Left cardiac atrium (tissue), 4 donors: ENCODE measurements around the gene LDLRAD4. TPM values are rescaled to one million over a fixed set of nuclear protein-coding genes. Genes with fewer than 3 reads are reported as not detected.
"Not testable (repeated sequence)": the region's sequence is repeated elsewhere in the genome, so short reads cannot be mapped to it uniquely, and the experiment has no call there.

Source experiments
- ATAC-seq, 2 donors: fragments of 200-7000 bp; cut with Tn5 transposase; one replicate each; pipeline ENCODE4 v1.9.1; 2020; ENCODE audit warnings: mild to moderate bottlenecking in 2 of 2, moderate library complexity in 2 of 2
- DNase-seq: peaks from one replicate; pipeline ENCODE4 v3.0.0-alpha.2; 2020
- intact Hi-C, 2 donors: fragments of 100-400 bp; cut with DNase I; formaldehyde crosslinking; loops; one replicate each; pipeline versions ENCODE4 v1.14.1 to v1.15.1; 2022 to 2023
- microRNA-seq, 2 donors: library from miRNA; unstranded; fragments of <30 nt; microRNA quantifications; one replicate each; pipeline ENCODE4 v1.2.0, GENCODE V29; 2020
- total RNA-seq, 2 donors: library from RNA; stranded (reverse); fragmentation: NEBNext Ultra II Directional; extraction: Animal tissue kit (Norgen Biotek cat#: 25700); gene quantifications; one replicate each; pipeline ENCODE4 v1.2.1, GENCODE V29; 2021
- donor health status: DM: no; HTN: yes; CAD: no.
- donor health status: DM: no; HTN: yes; CAD: no; lungs with severe emphysema.
- donor health status: DM: yes; HTN: yes; CAD: no.
- donor health status: Dilated cardiomyopathy.

Gene LDLRAD4
- total RNA-seq, 2 donors from 2014 or later, result 28.9 to 80.2 TPM

- no peak for DNase-seq
- ATAC-seq, result peak in 1 of 2 donors; percentile 14
- intact Hi-C loops, result no loop called here
Observed at GRCh38 chr18:13661051-13661778, 442.7 kb downstream of the LDLRAD4 start.

- intact Hi-C loops, result no loop called here
- DNase-seq (no peak), ATAC-seq (peak in 1 of 2 donors; percentile 15)
Observed at GRCh38 chr18:13661779-13662256, 443.3 kb downstream of the LDLRAD4 start.

DNA sequence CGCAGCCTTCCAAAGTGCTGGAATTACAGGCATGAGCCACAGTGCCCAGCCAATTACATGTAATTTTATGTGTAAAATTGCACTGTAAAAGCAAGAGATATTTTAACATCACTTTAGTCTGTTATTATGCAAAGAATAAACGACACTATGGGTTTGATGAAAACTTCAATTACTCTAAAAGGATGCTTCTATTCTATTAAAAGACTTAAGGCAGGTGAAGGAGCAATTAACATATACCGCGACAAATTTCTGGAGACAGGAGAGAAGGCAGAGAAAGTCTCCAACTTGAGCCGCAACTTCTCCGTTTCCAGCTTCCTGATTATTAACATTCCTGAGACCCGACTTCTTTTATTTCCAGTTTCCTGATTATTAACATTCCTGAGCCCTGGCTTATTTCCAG, 454.1 kb downstream of the LDLRAD4 start:
- DNase-seq (no peak), ATAC-seq (no peak)
- intact Hi-C loops, result no loop called here

DNA sequence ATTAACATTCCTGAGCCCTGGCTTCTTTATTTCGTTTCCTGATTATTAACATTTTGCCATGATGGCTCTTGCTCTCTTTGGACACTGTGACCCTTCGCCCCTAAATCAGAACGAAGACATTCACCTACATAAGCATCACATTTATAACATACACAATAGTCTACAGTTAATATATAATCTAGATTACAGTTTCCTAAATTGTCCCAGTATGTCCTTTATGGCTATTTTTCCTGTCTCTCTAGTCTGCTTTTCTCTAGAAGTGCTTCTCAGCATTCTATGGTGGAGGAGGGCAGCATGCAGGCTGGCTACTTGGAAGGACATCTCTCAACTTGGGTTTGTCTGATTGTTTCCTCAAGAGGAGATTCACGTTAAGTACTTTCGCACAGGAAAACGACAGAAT, 457.9 kb downstream of the LDLRAD4 start:
- no peak for ATAC-seq
- no peak for DNase-seq
- intact Hi-C loops, result no loop called here

DNA sequence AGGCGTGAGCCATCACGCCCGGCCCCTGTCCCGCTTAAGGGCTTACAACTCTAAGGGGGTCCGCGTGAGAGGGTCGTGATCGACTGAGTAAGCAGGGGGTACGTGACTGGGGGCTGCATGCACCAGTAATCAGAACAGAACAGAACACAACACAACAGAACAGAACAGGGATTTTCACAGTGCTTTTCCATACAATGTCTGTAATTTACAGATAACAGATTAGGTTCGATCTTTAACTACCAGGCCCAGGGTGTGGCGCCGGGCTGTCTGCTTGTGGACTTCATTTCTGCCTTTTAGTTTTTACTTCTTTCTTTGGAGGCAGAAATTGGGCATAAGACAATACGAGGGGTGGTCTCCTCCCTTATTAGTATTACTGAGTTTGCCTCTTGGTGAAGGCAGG, 458.8 kb downstream of the LDLRAD4 start:
- intact Hi-C loops, DNase-seq, ATAC-seq: not testable (repeated sequence)

GRCh38 chr18:13680612-13681011, 462.1 kb downstream of the LDLRAD4 start:
- intact Hi-C loops, result no loop called here
- DNase-seq, result peak; percentile 46
- peak in 1 of 2 donors; percentile 60 for ATAC-seq

DNA sequence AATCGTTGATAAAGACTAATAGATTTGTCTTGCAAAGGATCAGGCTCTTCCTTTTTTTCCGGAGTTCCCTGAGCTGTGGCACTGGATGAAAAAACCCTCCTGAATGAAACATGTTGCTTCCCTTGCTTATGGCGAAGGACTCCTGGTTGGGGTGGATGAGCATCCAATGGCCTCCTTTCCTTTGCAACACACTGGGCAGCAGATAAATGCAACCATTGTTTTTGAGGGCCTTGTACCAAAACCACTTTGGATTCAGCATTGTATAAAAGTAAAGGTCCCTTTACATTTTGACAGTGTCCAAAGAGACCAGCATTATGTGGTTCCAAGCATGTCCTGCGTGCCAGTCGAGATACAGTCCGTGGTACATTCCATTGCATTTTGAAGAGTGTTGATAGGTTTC, 463.1 kb downstream of the LDLRAD4 start:
- ATAC-seq, result no peak
- DNase-seq, result no peak
- intact Hi-C loops, result no loop called here

DNA sequence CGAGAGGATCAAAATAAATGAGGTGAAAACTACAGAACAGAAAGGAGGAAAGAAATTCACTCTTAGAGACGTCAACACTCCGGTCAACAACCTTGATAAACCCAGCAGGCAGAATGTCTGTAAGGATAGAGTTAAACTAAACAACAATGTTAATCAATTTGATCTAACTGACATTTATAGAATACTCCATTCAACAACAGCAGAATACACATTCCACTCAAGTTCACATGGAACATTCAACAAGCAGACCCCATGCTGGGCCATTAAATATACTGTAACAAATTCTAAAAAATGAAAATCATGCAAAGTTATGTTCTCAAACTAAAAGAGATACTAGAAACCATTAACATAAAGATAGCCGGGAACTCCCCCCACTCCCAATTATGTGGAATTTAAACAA, 466.0 kb downstream of the LDLRAD4 start:
- intact Hi-C loops, result no loop called here
- ATAC-seq, result no peak

DNA sequence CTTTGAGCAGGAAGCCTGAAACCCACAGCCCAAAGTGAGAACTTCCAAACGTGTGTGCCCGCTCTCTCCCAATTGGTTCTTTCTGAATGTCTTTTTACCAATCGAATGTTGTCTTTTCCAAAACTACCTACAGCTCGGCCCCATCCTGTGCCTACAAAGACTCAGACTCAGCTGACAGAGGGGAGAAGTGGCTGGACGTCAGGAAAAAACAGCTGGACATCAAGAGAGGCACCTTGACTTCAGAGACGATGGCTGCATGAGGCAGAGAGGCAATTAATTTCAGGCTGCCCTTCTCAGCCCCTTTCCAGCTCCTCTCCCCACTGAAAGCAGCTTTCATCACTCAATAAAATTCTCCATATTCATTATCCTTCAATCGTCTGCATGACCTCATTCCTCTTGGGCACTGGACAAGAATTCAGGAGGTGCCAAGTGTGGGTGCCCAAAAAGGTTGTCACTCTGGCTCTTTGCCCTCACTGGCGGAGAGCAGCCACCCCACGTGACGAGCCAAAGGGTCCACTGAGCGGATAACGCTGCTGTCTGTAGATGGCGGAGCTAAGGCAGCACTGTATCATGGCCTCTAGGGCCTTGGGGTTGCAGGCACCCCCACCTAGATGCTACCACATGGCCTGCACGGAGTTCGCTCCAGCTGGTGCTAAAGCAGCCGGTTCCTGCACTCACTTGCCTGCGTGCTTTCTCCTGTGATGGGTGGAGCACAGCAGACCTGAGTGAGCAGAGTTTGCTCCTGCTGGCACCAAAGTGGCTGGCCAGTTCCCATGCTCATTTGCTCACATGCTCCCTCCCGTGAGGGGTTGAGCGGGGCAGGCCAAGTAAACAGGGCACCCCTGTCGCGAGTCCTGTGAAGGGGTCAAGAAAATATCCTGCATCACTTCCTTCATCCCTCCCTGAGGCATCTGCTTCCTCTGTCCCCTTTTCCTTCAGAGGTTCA, 469.9 kb downstream of the LDLRAD4 start:
- DNase-seq, result peak; percentile 37
- intact Hi-C loops, result no loop called here

More for the DNA sequence above, 466.0 kb downstream of the LDLRAD4 start:
- no peak for DNase-seq

DNA sequence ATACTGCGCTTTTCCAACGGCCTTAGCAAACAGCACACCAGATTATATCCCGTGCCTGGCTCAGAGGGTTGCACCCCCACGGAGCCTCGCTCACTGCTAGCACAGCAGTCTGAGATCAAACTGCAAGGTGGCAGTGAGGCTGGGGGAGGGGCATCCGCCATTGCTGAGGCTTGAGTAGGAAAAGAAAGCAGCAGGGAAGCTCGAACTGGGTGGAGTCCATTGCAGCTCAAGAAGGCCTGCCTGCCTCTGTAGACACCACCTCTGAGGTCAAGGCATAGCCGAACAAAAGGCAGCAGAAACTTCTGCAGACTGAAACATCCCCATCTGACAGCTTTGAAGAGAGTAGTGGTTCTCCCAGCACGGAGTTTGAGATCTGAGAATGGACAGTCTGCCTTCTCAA, 471.5 kb downstream of the LDLRAD4 start:
- ATAC-seq, DNase-seq, intact Hi-C loops: not testable (repeated sequence)

More for the DNA sequence above, 469.9 kb downstream of the LDLRAD4 start:
- ATAC-seq, result peak; percentile 80 to 91

- DNase-seq, intact Hi-C loops, ATAC-seq: not testable (repeated sequence)
Observed at GRCh38 chr18:13695337-13695736, 476.8 kb downstream of the LDLRAD4 start.

GRCh38 chr18:13696961-13697360, 478.4 kb downstream of the LDLRAD4 start:
- intact Hi-C loops, result no loop called here
- ATAC-seq (no peak), DNase-seq (no peak)

DNA sequence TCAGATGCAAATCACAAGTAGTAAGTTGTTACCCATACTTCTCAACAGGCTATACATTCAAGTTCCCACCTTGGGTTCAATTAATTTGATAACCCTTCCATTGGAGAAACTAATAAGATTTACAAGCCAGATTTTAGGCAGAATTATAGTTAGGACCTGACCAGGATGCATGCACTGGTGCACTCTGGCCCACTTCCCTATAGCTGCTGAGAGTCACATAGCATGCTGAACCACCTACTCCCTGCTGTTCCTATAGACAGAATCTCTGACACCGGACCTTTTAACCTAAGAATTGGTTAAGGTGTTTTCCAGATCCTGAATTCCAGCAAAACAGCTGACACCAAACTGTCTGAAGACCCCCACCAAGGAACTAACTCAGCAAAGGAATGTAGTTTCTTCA, 481.6 kb downstream of the LDLRAD4 start:
- no peak for DNase-seq
- intact Hi-C loops, result no loop called here
- no peak for ATAC-seq

Small RNA genes within 50 kb of the gene (microRNA-seq; reads per million reads assigned to microRNA genes)
- gene MIR4526 (0 to 0.40 reads per million in 2 donors), gene MIR5190 (0 reads per million in 2 donors)

Other genes starting within 250 kb of the LDLRAD4 start
- gene CEP192, start 227.4 kb upstream of the LDLRAD4 start, total RNA-seq, result 10 to 100 TPM; 24.6 to 27.1 TPM